K562 (cell line): Measurements from ENCODE around the gene HTR2B. TPM values are rescaled to one million over a fixed set of nuclear protein-coding genes. Genes with fewer than 3 reads are reported as not detected.

Source experiments
- ATAC-seq: fragments of 200-7000 bp; cut with Tn5 transposase; 3 replicates; pipeline ENCODE4 v1.9.1; 2020; ENCODE audit warnings: moderate library complexity
- BruUV-seq: library from RNA; stranded (reverse); fragments of 400-500 nt; replicated peaks from 2 replicates; lab custom pipeline; 2021; lab: Mats Ljungman, UMichigan
- CTCF ChIA-PET: fragments of 300-600 bp; formaldehyde crosslinking; extraction: SDS; loops from one replicate; lab custom pipeline; 2021; ENCODE audit warnings: low intra/inter-chr PET ratio; lab: Yijun Ruan, JAX
- POLR2A ChIA-PET: fragments of 300-600, 350-650 bp; sonication (Branson Sonifier 250); formaldehyde crosslinking; extraction: SDS; loops from one replicate; lab custom pipeline; 2021; ENCODE audit warnings: antibody characterized with exemption, inconsistent platforms; lab: Yijun Ruan, JAX
- DNase-seq, 4 experiments: peaks; one replicate each; pipeline versions ENCODE4 v3.0.0 to v3.0.0-alpha.2; 2011 to 2018; ENCODE audit warnings: low spot score in 3 of 4, mixed read lengths in 3 of 4; ENCODE audit errors: extremely low read depth in 1 of 4
- FAIRE-seq: peaks from 2 replicates; lab custom pipeline; 2011; peaks lifted over from hg19 to GRCh38; lab: Jason Lieb, UNC
- H2AFZ ChIP-seq: 2 replicates; pipeline ENCODE4 v1.6.0; 2011; ENCODE audit warnings: low read depth, low read length, control low read depth, inconsistent platforms
- H3K27ac ChIP-seq: fragments of 200-600 bp; 3 replicates; pipeline ENCODE4 v1.8.0; 2011; ENCODE audit warnings: low read depth, mild to moderate bottlenecking, control low read depth, inconsistent platforms, low read length, moderate library complexity, mixed read lengths; ENCODE audit errors: extremely low read depth
- H3K27me3 ChIP-seq, 2 experiments: fragments of 300-600 bp in 1 of 2; 2 replicates in 1 of 2; 3 replicates in 1 of 2; pipeline versions ENCODE4 v1.6.0 to v1.8.0; 2011; ENCODE audit warnings: inconsistent platforms in 2 of 2, low read length in 2 of 2, mild to moderate bottlenecking in 1 of 2, mixed read lengths in 1 of 2, moderate library complexity in 1 of 2; ENCODE audit not compliant: control insufficient read depth in 2 of 2, insufficient read depth in 2 of 2
- H3K36me3 ChIP-seq: fragments of 300-600 bp; 3 replicates; pipeline ENCODE4 v1.8.0; 2011; ENCODE audit warnings: mild to moderate bottlenecking, low read length, inconsistent platforms; ENCODE audit not compliant: control insufficient read depth, insufficient read depth
- H3K4me1 ChIP-seq, 2 experiments: fragments of 200-600 bp in 1 of 2; replicated peaks in 1 of 2; 2 replicates in 1 of 2; 3 replicates in 1 of 2; pipeline versions ENCODE4 v1.5.1 to v1.8.0; 2011; ENCODE audit warnings: inconsistent platforms in 2 of 2, low read length in 2 of 2, mild to moderate bottlenecking in 1 of 2, mixed read lengths in 1 of 2, moderate library complexity in 1 of 2; ENCODE audit not compliant: control insufficient read depth in 2 of 2, insufficient read depth in 2 of 2
- H3K4me2 ChIP-seq: 2 replicates; pipeline ENCODE4 v1.6.1; 2011; ENCODE audit warnings: low read length, control low read depth, inconsistent platforms, mixed read lengths; ENCODE audit not compliant: insufficient read depth
- H3K4me3 ChIP-seq: fragments of 200-600 bp; sonication (generic), shearing (Covaris generic); 2 replicates; pipeline ENCODE4 v1.5.1; 2016; ENCODE audit warnings: control low read depth, inconsistent platforms
- H3K79me2 ChIP-seq: fragments of 200-600 bp; 3 replicates; pipeline ENCODE4 v1.8.0; 2011; ENCODE audit warnings: low read length, inconsistent platforms; ENCODE audit not compliant: control insufficient read depth, insufficient read depth
- H3K9ac ChIP-seq, 2 experiments: 2 replicates each; pipeline versions ENCODE4 v1.6.0 to v1.6.1; 2011; ENCODE audit warnings: low read depth in 2 of 2, low read length in 2 of 2, control low read depth in 1 of 2, inconsistent platforms in 1 of 2, mild to moderate bottlenecking in 1 of 2, mixed read lengths in 1 of 2; ENCODE audit not compliant: insufficient read depth in 1 of 2
- H3K9me1 ChIP-seq: one replicate; pipeline ENCODE4 v1.6.0; 2011; ENCODE audit warnings: inconsistent platforms, mild to moderate bottlenecking, low read length, moderate library complexity; ENCODE audit not compliant: control insufficient read depth, insufficient read depth
- H3K9me3 ChIP-seq: replicated peaks from 2 replicates; pipeline ENCODE4 v1.5.1; 2011; ENCODE audit warnings: low read depth, low read length, inconsistent platforms; ENCODE audit not compliant: control insufficient read depth, insufficient read depth
- H4K20me1 ChIP-seq: replicated peaks from 2 replicates; pipeline ENCODE4 v1.6.1; 2011; ENCODE audit warnings: low read length, inconsistent platforms, mixed read lengths; ENCODE audit not compliant: control insufficient read depth, insufficient read depth
- CCNT2 ChIP-seq: IDR thresholded peaks from 2 replicates; pipeline ENCODE4 v1.6.1; 2011; ENCODE audit warnings: borderline replicate concordance, low read depth, mild to moderate bottlenecking, moderate library complexity, mixed read lengths, low read length; ENCODE audit not compliant: insufficient read length; ENCODE audit errors: extremely low read depth
- JUN ChIP-seq, 2 experiments: sonication (generic) in 1 of 2; formaldehyde crosslinking in 1 of 2; IDR thresholded peaks; 2 replicates each; pipeline versions ENCODE4 v1.6.1 to v1.8.0; 2012 to 2022; ENCODE audit warnings: borderline replicate concordance in 2 of 2, mild to moderate bottlenecking in 2 of 2, improper control_type of control experiment in 1 of 2, low read depth in 1 of 2, low read length in 1 of 2, missing genetic modification reagents in 1 of 2
- MCM3 ChIP-seq: fragments of 450-650 bp; IDR thresholded peaks from 2 replicates; pipeline ENCODE4 v1.6.1; 2016
- MTA2 ChIP-seq: fragments of 450-650 bp; IDR thresholded peaks from 2 replicates; pipeline ENCODE4 v1.6.1; 2016; ENCODE audit warnings: low read depth
- SMARCA4 ChIP-seq: fragments of 450-650 bp; IDR thresholded peaks from 2 replicates; pipeline ENCODE4 v1.6.1; 2016
- ZNF431 ChIP-seq: sonication (generic); formaldehyde crosslinking; IDR thresholded peaks from 2 replicates; pipeline ENCODE4 v1.8.0; 2022; ENCODE audit warnings: mild to moderate bottlenecking, missing genetic modification reagents
- ZNF551 ChIP-seq: fragments of 250-450 bp; sonication (Bioruptor Pico); IDR thresholded peaks from 2 replicates; pipeline ENCODE4 v1.5.0; 2021; ENCODE audit warnings: mild to moderate bottlenecking, moderate library complexity
- WGBS: fragments of 100-300 bp; shearing (Covaris generic); methylation state at CpG from one replicate; pipeline ENCODE4 v1.1.6; 2016; ENCODE audit warnings: low coverage, mixed read lengths; ENCODE audit not compliant: insufficient coverage; ENCODE audit errors: missing lambda C conversion rate; 5-methylcytosine and 5-hydroxymethylcytosine counted together
- in situ Hi-C: fragments of 300-500 bp; cut with MboI; formaldehyde crosslinking; loops from 4 replicates; pipeline ENCODE4 v1.15.0; 2018; ENCODE audit warnings: inconsistent platforms, mixed read lengths
- intact Hi-C: fragments of 100-400 bp; cut with micrococcal nuclease; formaldehyde crosslinking; loops from 2 replicates; pipeline ENCODE4 v1.14.2; 2022
- polyA plus RNA-seq, 8 experiments: library from polyadenylated mRNA; depleted of rRNA in 4 of 8; stranded (reverse) in 5 of 8; unstranded in 3 of 8; fragments of >200 nt; fragmentation: Nextera tagmentation in 2 of 8; fragmentation: Illumina TruSeq in 1 of 8; extraction: Ambion mirVana in 2 of 8; extraction: Trizol in 1 of 8; gene quantifications; 2 replicates each; pipeline versions ENCODE4 v1.2.1 to v1.2.3, GENCODE V29; 2011 to 2014; ENCODE audit warnings: inconsistent platforms in 1 of 8, missing spikeins in 1 of 8
- total RNA-seq, 7 experiments: library from RNA; depleted of rRNA in 6 of 7; stranded (reverse); fragments of >200 nt in 6 of 7; fragmentation: Illumina TruSeq in 2 of 7; extraction: Trizol in 2 of 7; gene quantifications; 2 replicates each; pipeline versions ENCODE4 v1.2.1 to v1.2.3, GENCODE V29; 2011 to 2021; ENCODE audit warnings: low replicate concordance in 1 of 7
- TF ChIP-seq, protein P1 (sequence below): sonication (generic); formaldehyde crosslinking; IDR thresholded peaks from 2 replicates; pipeline ENCODE4 v1.8.1; 2023; ENCODE audit warnings: mild to moderate bottlenecking, missing genetic modification reagents

The HTR2B gene
- total and polyA plus RNA-seq, 9 of the 15 experiments (the other 6 are each of a cell fraction or from before 2014, with no cell fraction given) = not detected

DNA sequence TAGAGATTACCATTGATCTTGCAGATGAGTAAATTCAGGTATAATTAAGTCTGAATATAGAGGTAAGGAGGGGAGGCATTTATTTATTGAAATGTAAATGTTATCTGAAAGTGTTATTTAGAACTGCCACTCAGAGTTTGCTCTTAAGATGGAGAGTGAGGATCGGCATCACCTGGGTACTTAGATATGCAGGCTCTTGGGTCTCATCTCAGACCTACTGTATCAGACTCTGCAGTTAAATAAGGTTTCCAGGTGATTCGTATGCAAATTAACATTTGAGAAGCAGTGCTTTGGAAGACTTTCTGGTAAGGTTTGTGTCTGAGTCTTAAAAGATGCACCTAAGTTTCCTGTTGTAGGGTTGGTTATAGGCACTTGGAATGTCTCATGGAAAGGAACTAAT, 9.2 kb downstream of the HTR2B start:
- no peak overlapping the region for H3K4me2 ChIP-seq
- ChIA-PET CTCF (interaction anchor here (0.6 kb wide), 1 partner anchor 337 kb away, joined by 3 read pairs; no protein-coding TSS in a partner anchor), POLR2A (interaction anchor here (0.6 kb wide), 1 partner anchor 72 kb away, joined by 3 read pairs; no protein-coding TSS in a partner anchor)
- no peaks in the 10 kb centered on the region for H3K4me1 ChIP-seq
- H3K27me3 ChIP-seq = no peaks in the 10 kb centered on the region
- H2AFZ ChIP-seq = no peak overlapping the region
- H3K9me3 ChIP-seq = no peaks in the 10 kb centered on the region
- FAIRE-seq = no peak
- H3K36me3 ChIP-seq = peaks cover 23% of the 10 kb centered on the region; the same call in 2 of the 3 replicates
- no peak for DNase-seq
- WGBS = 86% methylated on average over 2 of the region's 2 CpGs
- no peaks in the 10 kb centered on the region for H3K9me1 ChIP-seq
- H3K4me3 ChIP-seq = no peak overlapping the region
- no peaks in the 10 kb centered on the region for H4K20me1 ChIP-seq
- H3K27ac ChIP-seq = no peak overlapping the region
- TF ChIP-seq ZNF551 (CRISPR knock-in tag) = no peak
- no peak overlapping the region for H3K9ac ChIP-seq
- BruUV-seq = no TSS peak
- ATAC-seq = no peak
- in situ Hi-C loops (no loop called here), intact Hi-C loops (no loop called here)
- no peaks in the 10 kb centered on the region for H3K79me2 ChIP-seq

DNA sequence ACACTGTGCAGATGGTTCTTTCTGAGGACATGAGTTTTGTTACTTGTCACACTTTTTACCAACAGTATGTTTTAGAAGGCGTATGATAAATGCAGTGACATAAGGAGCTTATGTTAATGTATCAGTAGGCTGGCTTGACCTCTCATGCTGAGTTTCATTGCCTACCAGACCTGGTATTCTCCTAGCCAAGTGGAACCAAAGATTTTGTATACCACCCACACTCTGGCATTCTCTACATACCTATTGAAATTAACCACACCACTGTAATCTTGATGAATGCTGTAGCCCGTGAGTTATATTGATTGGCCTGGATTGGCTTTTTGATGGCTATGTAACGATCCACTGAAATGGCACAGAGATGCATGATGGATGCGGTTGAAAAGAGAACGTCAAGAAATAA, 11.4 kb downstream of the HTR2B start:
- DNase-seq = no peak
- Histone ChIP-seq H3K36me3 (peaks cover 45% of the 10 kb centered on the region), H2AFZ (no peak overlapping the region), H3K4me3 (no peak overlapping the region), H3K4me2 (no peak overlapping the region), H3K9ac (no peak overlapping the region), H3K4me1 (no peaks in the 10 kb centered on the region), H3K9me3 (no peaks in the 10 kb centered on the region), H3K79me2 (no peaks in the 10 kb centered on the region), H4K20me1 (no peaks in the 10 kb centered on the region), H3K9me1 (no peaks in the 10 kb centered on the region), H3K27ac (no peak overlapping the region), H3K27me3 (no peaks in the 10 kb centered on the region)
- in situ Hi-C loops = no loop called here
- POLR2A ChIA-PET = no interaction called here
- 94% methylated on average over 4 of the region's 5 CpGs for WGBS
- CTCF ChIA-PET = no interaction called here
- no peak for FAIRE-seq
- BruUV-seq = no TSS peak
- no peak for ATAC-seq
- intact Hi-C loops = no loop called here
- no peak for TF ChIP-seq MTA2
- TF ChIP-seq CCNT2 = no peak
- no peak for TF ChIP-seq ZNF431 (CRISPR knock-in tag)
- no peak for TF ChIP-seq MCM3
- TF ChIP-seq, protein P1, sequence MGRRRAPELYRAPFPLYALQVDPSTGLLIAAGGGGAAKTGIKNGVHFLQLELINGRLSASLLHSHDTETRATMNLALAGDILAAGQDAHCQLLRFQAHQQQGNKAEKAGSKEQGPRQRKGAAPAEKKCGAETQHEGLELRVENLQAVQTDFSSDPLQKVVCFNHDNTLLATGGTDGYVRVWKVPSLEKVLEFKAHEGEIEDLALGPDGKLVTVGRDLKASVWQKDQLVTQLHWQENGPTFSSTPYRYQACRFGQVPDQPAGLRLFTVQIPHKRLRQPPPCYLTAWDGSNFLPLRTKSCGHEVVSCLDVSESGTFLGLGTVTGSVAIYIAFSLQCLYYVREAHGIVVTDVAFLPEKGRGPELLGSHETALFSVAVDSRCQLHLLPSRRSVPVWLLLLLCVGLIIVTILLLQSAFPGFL (CRISPR knock-in tag) = no peak
- TF ChIP-seq JUN (IDR thresholded peaks at IDR 0.05; ENCODE audit: borderline replicate concordance, low read depth, low read length) = no peak
- no peak for TF ChIP-seq JUN (CRISPR knock-in tag; IDR thresholded peaks at IDR 0.05; ENCODE audit: borderline replicate concordance)
- TF ChIP-seq SMARCA4 = no peak
